HepG2 (cell line): Measurements from ENCODE around the gene NECAP2. TPM values are rescaled to one million over a fixed set of nuclear protein-coding genes. Genes with fewer than 3 reads are reported as not detected.

Source experiments
- CHD2 ChIP-seq: IDR thresholded peaks from 2 replicates; pipeline ENCODE4 v1.6.1; 2011; ENCODE audit warnings: low read depth, low read length, improper control_type of control experiment
- GABPB1 ChIP-seq: IDR thresholded peaks from 2 replicates; pipeline ENCODE4 v1.6.1; 2016; ENCODE audit warnings: mild to moderate bottlenecking, missing genetic modification reagents, moderate library complexity, missing compliant biosample characterization
- RBAK ChIP-seq: sonication (generic); formaldehyde crosslinking; IDR thresholded peaks from 2 replicates; pipeline ENCODE4 v1.5.1; 2020; ENCODE audit warnings: mild to moderate bottlenecking, missing genetic modification reagents
- RCOR2 ChIP-seq: IDR thresholded peaks from 2 replicates; pipeline ENCODE4 v1.6.1; 2016; ENCODE audit warnings: missing biosample characterization, missing genetic modification reagents
- THAP7 ChIP-seq: sonication (generic); formaldehyde crosslinking; IDR thresholded peaks from 2 replicates; pipeline ENCODE4 v1.8.1; 2023; ENCODE audit warnings: mild to moderate bottlenecking, missing genetic modification reagents
- ZBTB40 ChIP-seq, 2 experiments: fragments of 450-650 bp in 1 of 2; sonication (generic) in 1 of 2; formaldehyde crosslinking in 1 of 2; IDR thresholded peaks; 2 replicates each; pipeline versions ENCODE4 v1.6.1 to v1.8.0; 2016 to 2022; ENCODE audit warnings: antibody characterized with exemption in 1 of 2, mild to moderate bottlenecking in 1 of 2, missing genetic modification reagents in 1 of 2
- ZBTB43 ChIP-seq: sonication (generic); formaldehyde crosslinking; conservative IDR thresholded peaks from 2 replicates; pipeline ENCODE4 v1.4.0; 2020; ENCODE audit warnings: missing genetic modification reagents
- ZNF646 ChIP-seq: sonication (generic); formaldehyde crosslinking; IDR thresholded peaks from 2 replicates; pipeline ENCODE4 v1.9.0; 2021; ENCODE audit warnings: mild to moderate bottlenecking, missing genetic modification reagents
- ZNF792 ChIP-seq: IDR thresholded peaks from 2 replicates; pipeline ENCODE4 v1.6.1; 2016
- polyA plus RNA-seq, 8 experiments: library from polyadenylated mRNA; depleted of rRNA in 3 of 8; stranded (reverse) in 7 of 8; unstranded in 1 of 8; fragments of >200 nt; fragmentation: Illumina TruSeq in 4 of 8; extraction: Trizol in 4 of 8; gene quantifications; 2 replicates each; pipeline versions ENCODE4 v1.2.1 to v1.2.3, GENCODE V29; 2011 to 2016; ENCODE audit warnings: low read depth in 4 of 8, missing spikeins in 1 of 8, mixed read lengths in 1 of 8; ENCODE audit not compliant: insufficient read depth in 1 of 8
- total RNA-seq, 5 experiments: library from RNA; depleted of rRNA; stranded (reverse); fragments of >200 nt; fragmentation: Illumina TruSeq; extraction: Trizol; gene quantifications; 2 replicates each; pipeline ENCODE4 v1.2.3, GENCODE V29; 2016; ENCODE audit warnings: low read depth in 1 of 5

Gene NECAP2
- total and polyA plus RNA-seq, 2 of the 13 experiments (the other 11 are each of a cell fraction or from before 2014, with no cell fraction given): 38.5 to 52.3 TPM

DNA sequence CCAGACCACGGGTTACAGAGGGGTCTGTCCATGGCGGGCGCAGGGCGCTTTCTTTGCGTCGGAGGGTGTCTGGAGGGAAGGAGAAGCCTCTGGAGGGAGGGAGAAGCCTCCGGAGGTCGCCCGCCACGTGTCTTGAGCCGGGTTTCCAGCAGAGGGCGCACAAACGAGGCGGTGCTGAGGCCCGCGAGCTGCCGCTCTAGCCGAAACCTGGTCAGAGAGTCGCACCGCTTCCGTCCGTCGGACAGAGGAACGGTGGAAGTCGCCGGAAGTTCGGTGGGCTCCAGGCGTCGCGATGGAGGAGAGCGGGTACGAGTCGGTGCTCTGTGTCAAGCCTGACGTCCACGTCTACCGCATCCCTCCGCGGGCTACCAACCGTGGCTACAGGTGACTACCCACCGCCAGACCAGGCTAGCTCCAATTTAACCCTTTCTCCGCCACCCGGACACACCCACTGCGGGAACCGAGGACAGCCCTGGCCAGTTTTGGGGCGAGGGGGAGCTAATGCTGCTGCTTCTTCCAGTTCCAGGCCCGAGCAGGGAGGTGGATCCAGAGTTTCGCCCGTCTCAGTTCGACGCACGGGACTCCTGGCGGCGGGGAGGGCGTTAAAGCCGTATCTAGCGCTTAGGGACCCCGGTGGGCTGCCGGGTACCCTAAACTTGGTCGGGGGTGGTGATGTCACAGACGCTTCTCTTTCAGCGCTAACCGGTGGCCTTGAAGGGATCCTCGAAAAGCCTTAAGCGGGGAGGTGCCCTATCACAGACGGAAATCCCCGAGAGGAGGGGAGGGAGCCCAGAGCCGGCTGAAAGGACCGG is at the start of gene NECAP2 (continued):
- TF ChIP-seq ZNF646 (CRISPR knock-in tag) (peak; percentile 30; the same call in 1 of the 2 replicates), CHD2 (peak; percentile 17; the same call in 1 of the 2 replicates), ZNF792 (CRISPR knock-in tag) (peak; percentile 84), THAP7 (peak; percentile 84), RBAK (CRISPR knock-in tag) (no peak), GABPB1 (peak; percentile 98), ZBTB43 (CRISPR knock-in tag) (peak; percentile 60; the same call in 1 of the 2 replicates), RCOR2 (CRISPR knock-in tag) (0 out of 2 replicates have a peak, but pooled peaks have one; percentile 18), ZBTB40 (IDR thresholded peaks at IDR 0.05) (peak; percentile 28; the same call in 1 of the 2 replicates), ZBTB40 (CRISPR knock-in tag; IDR thresholded peaks at IDR 0.05) (peak; percentile 72; the same call in 1 of the 2 replicates)
